CD4-positive, alpha-beta T cell (primary cell): ENCODE data around the gene FRMD4B. TPM values are rescaled to one million over a fixed set of nuclear protein-coding genes. Genes with fewer than 3 reads are reported as not detected.

Source experiments
- ATAC-seq: fragments of 200-7000 bp; cut with Tn5 transposase; one replicate; pipeline ENCODE4 v1.10.0; 2022; ENCODE audit warnings: mild to moderate bottlenecking; ENCODE audit not compliant: poor library complexity
- CTCF ChIA-PET: fragments of 350-600 bp; sonication (Branson Sonifier 250); formaldehyde crosslinking; loops from one replicate; lab custom pipeline; 2021; ENCODE audit warnings: antibody characterized with exemption, inconsistent platforms; lab: Charles Lee
- POLR2A ChIA-PET: fragments of 350-600 bp; sonication (Branson Sonifier 250); formaldehyde crosslinking; loops from one replicate; lab custom pipeline; 2021; ENCODE audit warnings: antibody characterized with exemption, inconsistent platforms; lab: Charles Lee
- DNase-seq, 14 experiments: peaks; one replicate each; pipeline ENCODE4 v3.0.0-alpha.2; 2013 to 2020; ENCODE audit warnings: mixed read lengths in 2 of 14
- H3K27ac ChIP-seq, 2 donors: one replicate each; pipeline versions ENCODE4 v1.5.1 to v1.7.0; 2013; ENCODE audit warnings: low read length in 2 of 2, low read depth in 1 of 2, mild to moderate bottlenecking in 1 of 2
- H3K27me3 ChIP-seq, 2 experiments: 1 replicate in 1 of 2; 2 replicates in 1 of 2; pipeline versions ENCODE4 v1.6.1 to v1.7.0; 2013; ENCODE audit warnings: low read length in 2 of 2, control low read depth in 1 of 2, mild to moderate bottlenecking in 1 of 2, moderate library complexity in 1 of 2; ENCODE audit not compliant: insufficient read depth in 2 of 2, control insufficient read depth in 1 of 2
- H3K36me3 ChIP-seq: one replicate; pipeline ENCODE4 v1.6.1; 2013; ENCODE audit warnings: low read length, control low read depth; ENCODE audit not compliant: insufficient read depth
- H3K4me1 ChIP-seq: one replicate; pipeline ENCODE4 v1.6.1; 2013; ENCODE audit warnings: low read length, control low read depth; ENCODE audit not compliant: insufficient read depth
- H3K4me3 ChIP-seq: one replicate; pipeline ENCODE4 v1.5.1; 2013; ENCODE audit warnings: mild to moderate bottlenecking, low read length, moderate library complexity
- H3K9me3 ChIP-seq, 2 experiments: 1 replicate in 1 of 2; 2 replicates in 1 of 2; pipeline versions ENCODE4 v1.6.1 to v1.7.0; 2013; ENCODE audit warnings: low read length in 2 of 2, mild to moderate bottlenecking in 2 of 2, control low read depth in 1 of 2, moderate library complexity in 1 of 2; ENCODE audit not compliant: control insufficient read depth in 1 of 2, insufficient read depth in 1 of 2
- H3K27ac Mint-ChIP-seq: one replicate; pipeline ENCODE4 v1.8.0; 2020; ENCODE audit warnings: mixed read lengths
- H3K27me3 Mint-ChIP-seq: one replicate; pipeline ENCODE4 v1.8.0; 2021; ENCODE audit warnings: mixed read lengths
- H3K36me3 Mint-ChIP-seq: one replicate; pipeline ENCODE4 v1.8.0; 2021; ENCODE audit warnings: low read depth, mixed read lengths
- H3K4me1 Mint-ChIP-seq: one replicate; pipeline ENCODE4 v1.8.0; 2021; ENCODE audit warnings: low read depth, mixed read lengths
- H3K4me3 Mint-ChIP-seq: one replicate; pipeline ENCODE4 v1.8.0; 2020; ENCODE audit warnings: mild to moderate bottlenecking, mixed read lengths
- H3K9me3 Mint-ChIP-seq: one replicate; pipeline ENCODE4 v1.8.0; 2020; ENCODE audit warnings: mixed read lengths
- intact Hi-C, 2 experiments: fragments of 100-400 bp; cut with DNase I in 1 of 2; cut with micrococcal nuclease in 1 of 2; formaldehyde crosslinking; loops; one replicate each; pipeline versions ENCODE4 v1.15.1 to v1.9.0; 2023 to 2025; cut with DNase I, micrococcal nuclease
- total RNA-seq, 174 experiments: library from RNA in 2 of 174; stranded (reverse) in 2 of 174; gene quantifications; one replicate each; pipeline ENCODE4 v1.2.3 and lab custom pipeline; 2021 to 2026
- TF ChIP-seq, protein P1 (sequence below): fragments of 200-600 bp; IDR thresholded peaks from one replicate; pipeline ENCODE4 v1.8.0; 2022; ENCODE audit warnings: antibody characterized with exemption, mild to moderate bottlenecking

Gene FRMD4B
- total RNA-seq, 2 experiments from 2014 or later = 5.5 to 7.7 TPM

DNA sequence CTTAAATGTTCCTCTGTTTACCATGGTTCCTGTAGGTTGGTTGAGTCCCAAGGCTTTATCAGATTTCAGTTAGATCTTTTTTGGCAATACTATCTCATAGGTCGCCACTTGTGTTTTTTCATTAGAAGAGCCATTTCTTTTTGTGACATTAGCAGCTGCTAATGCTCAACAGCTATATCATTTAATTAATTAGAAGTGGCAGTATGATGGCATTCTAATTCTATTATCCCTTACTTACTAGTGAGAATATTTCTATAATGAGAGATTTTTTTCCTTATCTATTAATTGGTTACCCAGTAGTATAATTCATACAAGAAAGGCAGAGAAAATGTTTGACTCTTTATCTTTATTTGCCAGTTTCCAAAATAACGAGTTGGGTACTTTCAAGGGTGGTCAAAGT lies 25.2 kb downstream of the FRMD4B start:
- intact Hi-C loops = no loop called here

DNA sequence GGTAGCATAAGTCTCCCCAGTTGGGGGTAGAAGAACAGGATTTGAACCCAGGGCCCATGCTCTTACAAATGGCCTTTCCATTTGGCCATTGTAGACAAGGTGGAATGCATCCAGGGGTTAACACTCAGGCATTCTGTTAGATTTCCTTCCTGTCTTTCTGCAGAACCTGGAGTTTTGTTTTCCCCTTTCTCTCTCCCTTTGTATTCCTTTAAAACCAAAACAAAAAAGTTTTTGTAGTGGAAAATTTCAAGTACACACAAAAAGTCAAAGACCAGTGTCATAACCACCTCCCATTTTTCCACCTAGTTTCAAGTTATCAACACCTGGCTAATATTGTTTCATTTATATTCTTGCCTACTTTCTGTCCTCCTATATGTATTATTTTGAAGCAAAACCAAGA lies 26.0 kb downstream of the FRMD4B start:
- H3K27ac ChIP-seq = no peak overlapping the region
- H3K27ac Mint-ChIP-seq = no peak overlapping the region
- CTCF ChIA-PET = no interaction called here
- no peaks in the 10 kb centered on the region for H3K36me3 ChIP-seq
- H3K4me1 ChIP-seq = no peaks in the 10 kb centered on the region
- no peak overlapping the region for H3K4me3 Mint-ChIP-seq
- no peak for ATAC-seq
- no peaks in the 10 kb centered on the region for H3K4me1 Mint-ChIP-seq
- DNase-seq = no peak
- peaks cover 0 to 4% of the 10 kb centered on the region in 2 experiments for H3K9me3 ChIP-seq
- TF ChIP-seq, protein P1, sequence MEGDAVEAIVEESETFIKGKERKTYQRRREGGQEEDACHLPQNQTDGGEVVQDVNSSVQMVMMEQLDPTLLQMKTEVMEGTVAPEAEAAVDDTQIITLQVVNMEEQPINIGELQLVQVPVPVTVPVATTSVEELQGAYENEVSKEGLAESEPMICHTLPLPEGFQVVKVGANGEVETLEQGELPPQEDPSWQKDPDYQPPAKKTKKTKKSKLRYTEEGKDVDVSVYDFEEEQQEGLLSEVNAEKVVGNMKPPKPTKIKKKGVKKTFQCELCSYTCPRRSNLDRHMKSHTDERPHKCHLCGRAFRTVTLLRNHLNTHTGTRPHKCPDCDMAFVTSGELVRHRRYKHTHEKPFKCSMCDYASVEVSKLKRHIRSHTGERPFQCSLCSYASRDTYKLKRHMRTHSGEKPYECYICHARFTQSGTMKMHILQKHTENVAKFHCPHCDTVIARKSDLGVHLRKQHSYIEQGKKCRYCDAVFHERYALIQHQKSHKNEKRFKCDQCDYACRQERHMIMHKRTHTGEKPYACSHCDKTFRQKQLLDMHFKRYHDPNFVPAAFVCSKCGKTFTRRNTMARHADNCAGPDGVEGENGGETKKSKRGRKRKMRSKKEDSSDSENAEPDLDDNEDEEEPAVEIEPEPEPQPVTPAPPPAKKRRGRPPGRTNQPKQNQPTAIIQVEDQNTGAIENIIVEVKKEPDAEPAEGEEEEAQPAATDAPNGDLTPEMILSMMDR = no peak
- H3K4me3 ChIP-seq = no peak overlapping the region
- no peaks in the 10 kb centered on the region for H3K27me3 ChIP-seq
- intact Hi-C loops = no loop called here
- no peaks in the 10 kb centered on the region for H3K36me3 Mint-ChIP-seq
- POLR2A ChIA-PET = no interaction called here
- H3K9me3 Mint-ChIP-seq = peaks cover 5% of the 10 kb centered on the region
- peaks cover 3% of the 10 kb centered on the region for H3K27me3 Mint-ChIP-seq

More for the DNA sequence above, 25.2 kb downstream of the FRMD4B start:
- Mint-ChIP-seq H3K36me3 (no peaks in the 10 kb centered on the region), H3K9me3 (peaks cover 5% of the 10 kb centered on the region), H3K27ac (no peak overlapping the region), H3K4me1 (no peaks in the 10 kb centered on the region), H3K27me3 (peaks cover 3% of the 10 kb centered on the region), H3K4me3 (no peak overlapping the region)
- H3K36me3 ChIP-seq = no peaks in the 10 kb centered on the region
- POLR2A ChIA-PET = interaction anchor here (0.6 kb wide), 1 partner anchor 365 kb away, joined by 4 read pairs; no protein-coding TSS in a partner anchor
- no peak for DNase-seq
- CTCF ChIA-PET = no interaction called here
- TF ChIP-seq, protein P1 = no peak
- no peaks in the 10 kb centered on the region for H3K4me1 ChIP-seq
- ATAC-seq = no peak
- no peak overlapping the region for H3K4me3 ChIP-seq
- H3K27ac ChIP-seq = no peak overlapping the region
- H3K9me3 ChIP-seq = peaks cover 0 to 4% of the 10 kb centered on the region in 2 experiments
- H3K27me3 ChIP-seq = no peaks in the 10 kb centered on the region

DNA sequence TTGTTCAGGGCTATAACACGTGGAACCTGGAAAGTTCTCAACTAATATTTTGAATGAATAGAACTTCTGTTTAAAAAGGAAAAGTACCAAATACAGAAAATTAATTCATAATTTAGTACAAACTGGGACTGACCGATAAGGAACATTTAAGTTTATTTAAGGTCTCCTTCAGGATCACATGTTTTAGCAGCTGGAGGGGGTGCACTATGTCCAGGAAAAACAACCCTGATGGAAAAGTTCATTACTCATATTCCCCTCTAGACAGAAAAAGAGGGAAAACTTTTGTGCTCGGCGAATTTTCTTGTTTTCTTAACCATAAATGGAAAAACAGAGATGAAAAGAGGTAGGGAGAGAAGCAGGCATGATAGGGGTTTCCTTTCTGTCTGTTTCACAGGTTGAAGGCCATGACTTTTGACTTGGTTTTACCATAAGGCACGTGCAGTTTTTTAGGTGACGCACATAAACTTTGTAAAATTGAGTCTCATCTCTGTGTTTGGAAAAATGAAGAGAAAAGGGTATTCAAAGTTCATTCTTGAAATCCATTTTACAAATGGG lies 26.5 kb downstream of the FRMD4B start:
- DNase-seq (no peak), ATAC-seq (no peak)
- Histone ChIP-seq H3K36me3 (no peaks in the 10 kb centered on the region), H3K27me3 (no peaks in the 10 kb centered on the region), H3K4me1 (no peaks in the 10 kb centered on the region), H3K27ac (no peak overlapping the region), H3K9me3 (peaks cover 0 to 4% of the 10 kb centered on the region in 2 experiments), H3K4me3 (no peak overlapping the region)
- peaks cover 5% of the 10 kb centered on the region for H3K9me3 Mint-ChIP-seq
- intact Hi-C loops = no loop called here
- CTCF ChIA-PET = no interaction called here
- no peaks in the 10 kb centered on the region for H3K4me1 Mint-ChIP-seq
- H3K36me3 Mint-ChIP-seq = no peaks in the 10 kb centered on the region
- TF ChIP-seq, protein P1 = no peak
- H3K27ac Mint-ChIP-seq = no peak overlapping the region
- POLR2A ChIA-PET = no interaction called here
- no peak overlapping the region for H3K4me3 Mint-ChIP-seq
- H3K27me3 Mint-ChIP-seq = peaks cover 3% of the 10 kb centered on the region
